Gastrocnemius medialis (tissue), 4 donors: ENCODE data around the gene PIWIL4. TPM values are rescaled to one million over a fixed set of nuclear protein-coding genes. Genes with fewer than 3 reads are reported as not detected.

Experiments
- ATAC-seq, 2 donors: fragments of 150-250 bp; one replicate each; pipeline ENCODE4 v1.9.1; 2016
- DNase-seq, 2 donors: peaks; one replicate each; pipeline ENCODE4 v3.0.0-alpha.2; 2019
- H3K27ac ChIP-seq, 4 donors: fragments of 200-600 bp; sonication (generic); 1 replicate in 1 of 4; 2 replicates in 3 of 4; pipeline ENCODE4 v1.5.1; 2016 to 2018; ENCODE audit warnings: mild to moderate bottlenecking in 2 of 4, moderate library complexity in 1 of 4
- H3K27me3 ChIP-seq, 3 donors: fragments of 200-600 bp; sonication (generic) in 2 of 3; 1 replicate in 1 of 3; 2 replicates in 2 of 3; pipeline versions ENCODE4 v1.5.1 to v1.6.0; 2016 to 2019; ENCODE audit warnings: mild to moderate bottlenecking in 1 of 3, moderate library complexity in 1 of 3
- H3K36me3 ChIP-seq, 2 donors: fragments of 200-600 bp; sonication (generic) in 1 of 2; one replicate each; pipeline ENCODE4 v1.5.1; 2017 to 2018
- H3K4me1 ChIP-seq, 2 donors: fragments of 200-600 bp; sonication (generic) in 1 of 2; one replicate each; pipeline ENCODE4 v1.5.1; 2016 to 2017; ENCODE audit warnings: mild to moderate bottlenecking in 2 of 2
- H3K4me3 ChIP-seq, 4 donors: fragments of 200-600 bp; sonication (generic) in 3 of 4; 1 replicate in 1 of 4; 2 replicates in 3 of 4; pipeline ENCODE4 v1.5.1; 2016 to 2019; ENCODE audit warnings: mild to moderate bottlenecking in 2 of 4
- H3K9me3 ChIP-seq, 3 donors: fragments of 200-600 bp; sonication (generic) in 2 of 3; 1 replicate in 1 of 3; 2 replicates in 2 of 3; pipeline ENCODE4 v1.5.1; 2016 to 2019
- POLR2A ChIP-seq, 2 donors: fragments of 450-650 bp; IDR thresholded peaks; one replicate each; pipeline ENCODE4 v1.6.1; 2017; ENCODE audit warnings: antibody characterized with exemption in 2 of 2, mild to moderate bottlenecking in 2 of 2, moderate library complexity in 2 of 2
- in situ Hi-C, 4 donors: fragments of 200-750 bp; cut with MboI; loops; one replicate each; pipeline versions ENCODE4 v1.15.0 to v1.8.0; 2017; ENCODE audit warnings: low sequenced_read_pairs in 4 of 4
- intact Hi-C: fragments of 100-400 bp; cut with DNase I; formaldehyde crosslinking; loops from one replicate; pipeline ENCODE4 v1.15.1; 2023; ENCODE audit warnings: low total_unique reads
- total RNA-seq, 4 donors: library from RNA; depleted of rRNA; stranded (reverse); fragments of >200 nt; gene quantifications; one replicate each; pipeline versions ENCODE4 v1.1.0 to v1.2.3, GENCODE V29; 2016
- TF ChIP-seq, protein P1 (sequence below), 5 experiments: fragments of 450-650 bp in 3 of 5; fragments of 200-600 bp in 2 of 5; sonication (generic) in 2 of 5; IDR thresholded peaks in 4 of 5; conservative IDR thresholded peaks in 1 of 5; 1 replicate in 4 of 5; 2 replicates in 1 of 5; pipeline ENCODE4 v1.5.1; 2016 to 2019; ENCODE audit warnings: antibody characterized with exemption in 5 of 5, mild to moderate bottlenecking in 3 of 5, moderate library complexity in 3 of 5

The PIWIL4 gene
- total RNA-seq, 4 donors from 2014 or later = 0.70 to 2.1 (median 1.3) TPM

GRCh38 chr11:94558468-94558867 lies 8.7 kb upstream of the PIWIL4 start:
- Histone ChIP-seq H3K27me3 (no peaks in the 10 kb centered on the region), H3K4me3 (no peak overlapping the region), H3K4me1 (no peaks in the 10 kb centered on the region), H3K27ac (no peak overlapping the region), H3K36me3 (no peaks in the 10 kb centered on the region), H3K9me3 (no peaks in the 10 kb centered on the region)
- DNase-seq = no peak
- ATAC-seq = no peak
- in situ Hi-C loops (no loop called here), intact Hi-C loops (no loop called here)
- TF ChIP-seq, protein P1, sequence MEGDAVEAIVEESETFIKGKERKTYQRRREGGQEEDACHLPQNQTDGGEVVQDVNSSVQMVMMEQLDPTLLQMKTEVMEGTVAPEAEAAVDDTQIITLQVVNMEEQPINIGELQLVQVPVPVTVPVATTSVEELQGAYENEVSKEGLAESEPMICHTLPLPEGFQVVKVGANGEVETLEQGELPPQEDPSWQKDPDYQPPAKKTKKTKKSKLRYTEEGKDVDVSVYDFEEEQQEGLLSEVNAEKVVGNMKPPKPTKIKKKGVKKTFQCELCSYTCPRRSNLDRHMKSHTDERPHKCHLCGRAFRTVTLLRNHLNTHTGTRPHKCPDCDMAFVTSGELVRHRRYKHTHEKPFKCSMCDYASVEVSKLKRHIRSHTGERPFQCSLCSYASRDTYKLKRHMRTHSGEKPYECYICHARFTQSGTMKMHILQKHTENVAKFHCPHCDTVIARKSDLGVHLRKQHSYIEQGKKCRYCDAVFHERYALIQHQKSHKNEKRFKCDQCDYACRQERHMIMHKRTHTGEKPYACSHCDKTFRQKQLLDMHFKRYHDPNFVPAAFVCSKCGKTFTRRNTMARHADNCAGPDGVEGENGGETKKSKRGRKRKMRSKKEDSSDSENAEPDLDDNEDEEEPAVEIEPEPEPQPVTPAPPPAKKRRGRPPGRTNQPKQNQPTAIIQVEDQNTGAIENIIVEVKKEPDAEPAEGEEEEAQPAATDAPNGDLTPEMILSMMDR (IDR thresholded peaks at IDR 0.05 in 4 of 5, conservative IDR thresholded peaks at IDR 0.05 in 1 of 5) = no peak
- TF ChIP-seq POLR2A (IDR thresholded peaks at IDR 0.05) = no peak

- Histone ChIP-seq H3K27ac (no peak overlapping the region), H3K27me3 (no peaks in the 10 kb centered on the region)
Observed at GRCh38 chr11:94558932-94559331, 8.2 kb upstream of the PIWIL4 start.

GRCh38 chr11:94559361-94559760 lies 7.8 kb upstream of the PIWIL4 start:
- Histone ChIP-seq H3K9me3 (no peaks in the 10 kb centered on the region), H3K4me1 (no peaks in the 10 kb centered on the region), H3K36me3 (no peaks in the 10 kb centered on the region), H3K27ac (no peak overlapping the region), H3K27me3 (no peaks in the 10 kb centered on the region), H3K4me3 (no peak overlapping the region)
- no peak for ATAC-seq
- no peak for TF ChIP-seq POLR2A (IDR thresholded peaks at IDR 0.05)
- TF ChIP-seq, protein P1 (IDR thresholded peaks at IDR 0.05 in 4 of 5, conservative IDR thresholded peaks at IDR 0.05 in 1 of 5) = no peak
- DNase-seq = no peak
- intact Hi-C loops = no loop called here
- in situ Hi-C loops = no loop called here

More at GRCh38 chr11:94558932-94559331, 8.2 kb upstream of the PIWIL4 start:
- no peak for ATAC-seq
- no peak overlapping the region for H3K4me3 ChIP-seq
- no peaks in the 10 kb centered on the region for H3K4me1 ChIP-seq
- in situ Hi-C loops = no loop called here
- DNase-seq = no peak
- no peaks in the 10 kb centered on the region for H3K36me3 ChIP-seq
- TF ChIP-seq, protein P1 (IDR thresholded peaks at IDR 0.05 in 4 of 5, conservative IDR thresholded peaks at IDR 0.05 in 1 of 5) = no peak
- TF ChIP-seq POLR2A (IDR thresholded peaks at IDR 0.05) = no peak
- intact Hi-C loops = no loop called here
- no peaks in the 10 kb centered on the region for H3K9me3 ChIP-seq

- H3K36me3 ChIP-seq = no peaks in the 10 kb centered on the region
- intact Hi-C loops = no loop called here
- ATAC-seq = no peak
Observed at GRCh38 chr11:94560834-94561233, 6.3 kb upstream of the PIWIL4 start.

More at GRCh38 chr11:94560834-94561233, 6.3 kb upstream of the PIWIL4 start:
- Histone ChIP-seq H3K27me3 (no peaks in the 10 kb centered on the region), H3K4me1 (no peaks in the 10 kb centered on the region), H3K9me3 (no peaks in the 10 kb centered on the region), H3K27ac (no peak overlapping the region), H3K4me3 (no peak overlapping the region)
- TF ChIP-seq, protein P1 (IDR thresholded peaks at IDR 0.05 in 4 of 5, conservative IDR thresholded peaks at IDR 0.05 in 1 of 5) = no peak
- TF ChIP-seq POLR2A (IDR thresholded peaks at IDR 0.05) = no peak
- no peak for DNase-seq
- in situ Hi-C loops = no loop called here
